Activated CD4-positive, alpha-beta memory T cell treated with anti-CD3 and anti-CD28 coated beads, Interleukin-2, amount 10 ng/mL, durations not matched to agents 7 days and 5 days (primary cell): ENCODE results near the gene SLC25A41. TPM values are rescaled to one million over a fixed set of nuclear protein-coding genes. Genes with fewer than 3 reads are reported as not detected.

Experiments
- CTCF ChIA-PET: fragments of 350-600 bp; sonication (Branson Sonifier 250); formaldehyde crosslinking; loops from one replicate; lab custom pipeline; 2021; ENCODE audit warnings: antibody characterized with exemption, inconsistent platforms; lab: Charles Lee
- POLR2A ChIA-PET: fragments of 350-600 bp; sonication (Branson Sonifier 250); formaldehyde crosslinking; loops from one replicate; lab custom pipeline; 2021; ENCODE audit warnings: antibody characterized with exemption; lab: Charles Lee
- DNase-seq: peaks from one replicate; pipeline ENCODE4 v3.0.0-alpha.2; 2020
- H3K27ac Mint-ChIP-seq: one replicate; pipeline ENCODE4 v1.8.0; 2021; ENCODE audit warnings: mild to moderate bottlenecking, mixed read lengths
- H3K27me3 Mint-ChIP-seq: one replicate; pipeline ENCODE4 v1.8.0; 2021; ENCODE audit warnings: mixed read lengths
- H3K36me3 Mint-ChIP-seq: one replicate; pipeline ENCODE4 v1.8.0; 2021; ENCODE audit warnings: low read depth, mixed read lengths
- H3K4me1 Mint-ChIP-seq: one replicate; pipeline ENCODE4 v1.8.0; 2021; ENCODE audit warnings: mixed read lengths
- H3K4me3 Mint-ChIP-seq: one replicate; pipeline ENCODE4 v1.8.0; 2021; ENCODE audit warnings: mild to moderate bottlenecking, mixed read lengths
- H3K9me3 Mint-ChIP-seq: one replicate; pipeline ENCODE4 v1.8.0; 2021; ENCODE audit warnings: mixed read lengths
- total RNA-seq, 2 experiments: library from RNA; stranded (reverse); gene quantifications; one replicate each; pipeline ENCODE4 v1.2.3, GENCODE V29; 2021

The SLC25A41 gene
- total RNA-seq, 2 experiments from 2014 or later = not detected

- ChIA-PET POLR2A (interaction anchor here (0.9 kb wide), 1 partner anchor 11 kb away, joined by 3 read pairs; the partner anchor contains the start of gene PSPN), CTCF (no interaction called here)
- Mint-ChIP-seq H3K36me3 (peaks cover 60% of the 10 kb centered on the region), H3K27ac (no peak overlapping the region), H3K4me1 (peaks cover 17% of the 10 kb centered on the region), H3K9me3 (no peaks in the 10 kb centered on the region), H3K4me3 (no peak overlapping the region), H3K27me3 (no peaks in the 10 kb centered on the region)
- no peak for DNase-seq
Measured at GRCh38 chr19:6387372-6387771, 46.2 kb downstream of the SLC25A41 start.

- Mint-ChIP-seq H3K36me3 (peaks cover 69% of the 10 kb centered on the region), H3K9me3 (no peaks in the 10 kb centered on the region), H3K27me3 (no peaks in the 10 kb centered on the region), H3K4me1 (peaks cover 3% of the 10 kb centered on the region), H3K27ac (no peak overlapping the region), H3K4me3 (no peak overlapping the region)
- POLR2A ChIA-PET = no interaction called here
- DNase-seq = no peak
- CTCF ChIA-PET = no interaction called here
Measured at GRCh38 chr19:6384381-6384780, 49.2 kb downstream of the SLC25A41 start.

DNA sequence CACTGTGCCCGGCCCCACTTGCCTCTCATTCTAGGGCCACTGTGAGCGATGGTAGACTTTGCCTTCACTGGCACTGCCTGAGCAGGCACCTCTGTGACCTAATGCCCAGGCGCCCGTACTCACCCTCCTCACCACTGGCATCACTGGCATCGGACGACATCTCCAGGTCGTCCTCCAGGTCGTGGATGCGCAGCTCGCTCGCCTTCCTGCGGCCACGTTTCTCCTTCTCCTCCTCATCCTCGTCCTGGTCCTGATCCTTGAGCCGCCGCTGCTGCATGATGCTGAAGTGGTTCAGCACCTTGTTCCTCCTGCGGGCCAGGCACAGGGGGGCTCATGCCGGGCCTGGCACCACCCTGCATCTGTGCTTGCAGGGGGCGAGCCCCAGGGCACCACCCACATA lies 50.4 kb downstream of the SLC25A41 start:
- H3K36me3 Mint-ChIP-seq = peaks cover 71% of the 10 kb centered on the region
- no peak overlapping the region for H3K4me3 Mint-ChIP-seq
- H3K27ac Mint-ChIP-seq = no peak overlapping the region
- H3K4me1 Mint-ChIP-seq = no peaks in the 10 kb centered on the region
- ChIA-PET CTCF (no interaction called here), POLR2A (no interaction called here)
- no peak for DNase-seq
- H3K9me3 Mint-ChIP-seq = no peaks in the 10 kb centered on the region
- no peaks in the 10 kb centered on the region for H3K27me3 Mint-ChIP-seq

GRCh38 chr19:6381030-6381750 lies 52.4 kb downstream of the SLC25A41 start:
- ChIA-PET CTCF (no interaction called here), POLR2A (no interaction called here)
- no peaks in the 10 kb centered on the region for H3K27me3 Mint-ChIP-seq
- H3K9me3 Mint-ChIP-seq = no peaks in the 10 kb centered on the region
- DNase-seq = no peak
- no peak overlapping the region for H3K27ac Mint-ChIP-seq
- no peaks in the 10 kb centered on the region for H3K4me1 Mint-ChIP-seq
- H3K36me3 Mint-ChIP-seq = peaks cover 57% of the 10 kb centered on the region
- H3K4me3 Mint-ChIP-seq = no peak overlapping the region

GRCh38 chr19:6379744-6380143 lies 53.8 kb downstream of the SLC25A41 start:
- ChIA-PET CTCF (no interaction called here), POLR2A (no interaction called here)
- no peak for DNase-seq
- Mint-ChIP-seq H3K27me3 (no peaks in the 10 kb centered on the region), H3K27ac (no peak overlapping the region), H3K36me3 (peaks cover 47% of the 10 kb centered on the region), H3K9me3 (no peaks in the 10 kb centered on the region), H3K4me1 (no peaks in the 10 kb centered on the region), H3K4me3 (no peak overlapping the region)

- Mint-ChIP-seq H3K4me1 (peaks cover 4% of the 10 kb centered on the region), H3K27me3 (no peaks in the 10 kb centered on the region), H3K9me3 (no peaks in the 10 kb centered on the region), H3K4me3 (no peak overlapping the region), H3K27ac (no peak overlapping the region), H3K36me3 (peaks cover 39% of the 10 kb centered on the region)
- ChIA-PET POLR2A (interaction anchor here (1.2 kb wide), 1 partner anchor 15 kb away, joined by 3 read pairs; no protein-coding TSS in a partner anchor), CTCF (no interaction called here)
- no peak for DNase-seq
Measured at GRCh38 chr19:6378486-6378885, 55.1 kb downstream of the SLC25A41 start.

- no peak for DNase-seq
- H3K36me3 Mint-ChIP-seq = peaks cover 34% of the 10 kb centered on the region
- peaks cover 7% of the 10 kb centered on the region for H3K4me1 Mint-ChIP-seq
- ChIA-PET POLR2A (interaction anchor here (1.2 to 1.4 kb wide), 2 partner anchors 16 to 474 kb away, joined by 3 to 5 read pairs; partner anchors contain the start of gene VMAC), CTCF (no interaction called here)
- H3K27me3 Mint-ChIP-seq = no peaks in the 10 kb centered on the region
- no peak overlapping the region for H3K4me3 Mint-ChIP-seq
- no peak overlapping the region for H3K27ac Mint-ChIP-seq
- H3K9me3 Mint-ChIP-seq = no peaks in the 10 kb centered on the region
Measured at GRCh38 chr19:6378041-6378440, 55.5 kb downstream of the SLC25A41 start.

DNA sequence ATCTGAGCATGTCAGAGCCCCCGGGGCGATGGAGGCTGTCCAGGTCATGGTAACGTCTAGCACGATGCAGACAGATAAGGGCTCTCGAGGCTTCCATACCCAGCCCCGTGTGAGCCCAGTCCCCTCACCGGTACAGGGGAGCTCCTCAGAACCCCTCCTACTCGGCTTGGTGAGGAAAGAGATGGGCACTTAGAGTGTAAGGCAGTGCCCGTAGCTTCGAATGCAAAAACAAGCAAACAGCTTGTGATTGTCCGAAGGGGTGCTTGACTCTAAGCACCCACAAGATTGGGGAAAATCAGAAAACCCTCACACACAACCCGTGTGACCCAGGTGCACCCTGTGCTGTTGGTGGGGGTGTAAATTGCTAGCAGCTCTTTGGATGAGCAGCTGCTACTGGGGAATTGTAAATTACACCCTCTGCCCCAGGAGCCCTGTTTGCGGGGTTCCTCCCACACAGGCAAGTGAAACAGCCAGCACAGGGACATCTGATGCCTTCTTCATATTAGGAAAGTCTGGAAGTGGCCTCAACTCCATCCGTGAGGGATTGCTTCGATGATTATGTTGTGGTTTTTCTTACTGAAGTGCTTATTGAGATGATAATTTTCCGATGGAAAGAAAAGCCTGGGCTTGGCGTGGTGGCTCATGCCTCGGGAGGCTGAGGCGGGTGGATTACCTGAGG lies 56.9 kb downstream of the SLC25A41 start:
- DNase-seq = no peak
- Mint-ChIP-seq H3K27ac (no peak overlapping the region), H3K4me3 (no peak overlapping the region), H3K27me3 (no peaks in the 10 kb centered on the region), H3K36me3 (peaks cover 26% of the 10 kb centered on the region), H3K4me1 (peaks cover 11% of the 10 kb centered on the region), H3K9me3 (no peaks in the 10 kb centered on the region)
- ChIA-PET POLR2A (interaction anchor here (0.9 to 1.6 kb wide), 3 partner anchors 10 to 472 kb away, joined by 3 to 5 read pairs (median 3); partner anchors contain the start of genes KHSRP and VMAC), CTCF (no interaction called here)

Other genes with a start within 250 kb of the SLC25A41 start
- gene MLLT1, start 153.8 kb downstream of the SLC25A41 start, total RNA-seq = 10 to 100 TPM; 35.6 to 37.2 TPM
- under 1 TPM; 0.15 to 0.30 TPM for gene ACER1, start 100.2 kb downstream of the SLC25A41 start, total RNA-seq
- gene CLPP, start 72.2 kb downstream of the SLC25A41 start, total RNA-seq = 100 to 1,000 TPM; 136 to 147 TPM
- gene ALKBH7, start 61.0 kb downstream of the SLC25A41 start, total RNA-seq = 10 to 100 TPM; 52.0 to 52.5 TPM
- 1 to 10 TPM; 2.3 to 2.7 TPM for gene PSPN, start 57.8 kb downstream of the SLC25A41 start, total RNA-seq
- 10 to 100 TPM; 75.5 to 79.8 TPM for gene GTF2F1, start 40.6 kb downstream of the SLC25A41 start, total RNA-seq
- gene KHSRP, start 9.0 kb downstream of the SLC25A41 start, total RNA-seq = 100 to 1,000 TPM; 246 to 250 TPM
- gene SLC25A23, start 26.0 kb upstream of the SLC25A41 start, total RNA-seq = 10 to 100 TPM; 30.0 to 35.7 TPM
- gene CRB3, start 30.5 kb upstream of the SLC25A41 start, total RNA-seq = under 1 TPM; 0.63 to 0.93 TPM
- 100 to 1,000 TPM in 1 of 2 experiments, 10 to 100 TPM in 1; 97.2 to 101 TPM for gene DENND1C, start 48.0 kb upstream of the SLC25A41 start, total RNA-seq
- gene TUBB4A, start 68.5 kb upstream of the SLC25A41 start, total RNA-seq = 1 to 10 TPM; 2.5 to 3.0 TPM
- 1 to 10 TPM; 5.7 to 5.8 TPM for gene TNFSF9, start 97.3 kb upstream of the SLC25A41 start, total RNA-seq
- gene CD70, start 157.4 kb upstream of the SLC25A41 start, total RNA-seq = 10 to 100 TPM; 64.1 to 64.4 TPM
- 10 to 100 TPM; 17.3 to 18.4 TPM for gene TNFSF14, start 236.4 kb upstream of the SLC25A41 start, total RNA-seq